IPS DF 6.9 (cell line): ENCODE data around the gene ETFA.

Experiments
- DNase-seq: peaks from one replicate; pipeline ENCODE4 v3.0.0-alpha.2; 2013; ENCODE audit warnings: low read depth, low spot score
- H3K27ac ChIP-seq: one replicate; pipeline ENCODE4 v1.5.1; 2013; ENCODE audit warnings: low read length, control low read depth
- H3K27me3 ChIP-seq: 2 replicates; pipeline ENCODE4 v1.6.1; 2013; ENCODE audit warnings: mild to moderate bottlenecking, low read length; ENCODE audit not compliant: control insufficient read depth, insufficient read depth
- H3K36me3 ChIP-seq: 2 replicates; pipeline ENCODE4 v1.6.1; 2013; ENCODE audit warnings: low read length; ENCODE audit not compliant: control insufficient read depth, insufficient read depth
- H3K4me1 ChIP-seq: 2 replicates; pipeline ENCODE4 v1.6.1; 2013; ENCODE audit warnings: low read length; ENCODE audit not compliant: control insufficient read depth, insufficient read depth
- H3K4me3 ChIP-seq: 2 replicates; pipeline ENCODE4 v1.5.1; 2013; ENCODE audit warnings: mild to moderate bottlenecking, low read length
- H3K9me3 ChIP-seq: 2 replicates; pipeline ENCODE4 v1.6.1; 2013; ENCODE audit warnings: low read length, inconsistent platforms; ENCODE audit not compliant: control insufficient read depth, insufficient read depth
- WGBS: extraction: QIAGEN DNeasy Blood & Tissue Kit; methylation state at CpG from one replicate; pipeline ENCODE4 v1.1.7; 2013; ENCODE audit warnings: mixed read lengths, missing lambda C conversion rate; ENCODE audit not compliant: insufficient read length, insufficient coverage; 5-methylcytosine and 5-hydroxymethylcytosine counted together

ETFA gene

GRCh38 chr15:76340198-76340802, 29.0 kb upstream of the ETFA start:
- no peak for DNase-seq
- Histone ChIP-seq H3K4me1 (peaks cover 19% of the 10 kb centered on the region), H3K36me3 (no peaks in the 10 kb centered on the region), H3K9me3 (no peaks in the 10 kb centered on the region), H3K27me3 (peaks cover 77% of the 10 kb centered on the region), H3K27ac (no peak overlapping the region), H3K4me3 (peak overlapping the region; percentile 3; the same call in 1 of the 2 replicates)
- WGBS = no CpG with 5 or more reads among the region's 53 CpGs

- peaks cover 73% of the 10 kb centered on the region for H3K27me3 ChIP-seq
Observed at GRCh38 chr15:76339305-76340197, 28.3 kb upstream of the ETFA start.

GRCh38 chr15:76338486-76339304, 27.4 kb upstream of the ETFA start:
- H3K27ac ChIP-seq = no peak overlapping the region
- H3K4me1 ChIP-seq = peaks cover 20% of the 10 kb centered on the region
- H3K36me3 ChIP-seq = no peaks in the 10 kb centered on the region
- WGBS = no CpG with 5 or more reads among the region's 26 CpGs
- H3K4me3 ChIP-seq = no peak overlapping the region
- DNase-seq = no peak
- no peaks in the 10 kb centered on the region for H3K9me3 ChIP-seq
- peaks cover 67% of the 10 kb centered on the region for H3K27me3 ChIP-seq

More at GRCh38 chr15:76339305-76340197, 28.3 kb upstream of the ETFA start:
- DNase-seq = no peak
- Histone ChIP-seq H3K36me3 (no peaks in the 10 kb centered on the region), H3K27ac (no peak overlapping the region), H3K4me3 (peak overlapping the region; percentile 1; the same call in 1 of the 2 replicates), H3K9me3 (no peaks in the 10 kb centered on the region), H3K4me1 (peaks cover 19% of the 10 kb centered on the region)
- WGBS = no CpG with 5 or more reads among the region's 48 CpGs

- no CpG with 5 or more reads among the region's 89 CpGs for WGBS
- Histone ChIP-seq H3K27ac (no peak overlapping the region), H3K4me3 (peak overlapping the region; percentile 11; the same call in 1 of the 2 replicates), H3K27me3 (peaks cover 59% of the 10 kb centered on the region), H3K9me3 (no peaks in the 10 kb centered on the region), H3K36me3 (no peaks in the 10 kb centered on the region), H3K4me1 (peaks cover 20% of the 10 kb centered on the region)
- DNase-seq = no peak
Observed at GRCh38 chr15:76337696-76338485, 26.6 kb upstream of the ETFA start.

GRCh38 chr15:76337059-76337695, 25.9 kb upstream of the ETFA start:
- H3K4me1 ChIP-seq = peaks cover 19% of the 10 kb centered on the region
- peaks cover 53% of the 10 kb centered on the region for H3K27me3 ChIP-seq
- no peaks in the 10 kb centered on the region for H3K9me3 ChIP-seq
- no peak overlapping the region for H3K27ac ChIP-seq
- no peak overlapping the region; the same call in 1 of the 2 replicates for H3K4me3 ChIP-seq
- H3K36me3 ChIP-seq = no peaks in the 10 kb centered on the region
- no peak for DNase-seq
- no CpG with 5 or more reads among the region's 25 CpGs for WGBS

- peak within 1 kb of the TSS; percentile 44; the same call in 1 of the 2 replicates for H3K4me3 ChIP-seq
- peaks cover 16% of the 10 kb centered on the region for H3K4me1 ChIP-seq
- no CpG with 5 or more reads among the region's 40 CpGs for WGBS
- H3K9me3 ChIP-seq = no peaks in the 10 kb centered on the region
- no peak for DNase-seq
- H3K36me3 ChIP-seq = no peaks in the 10 kb centered on the region
- peaks cover 45% of the 10 kb centered on the region for H3K27me3 ChIP-seq
- no peak within 1 kb of the TSS for H3K27ac ChIP-seq
Observed at GRCh38 chr15:76336254-76337058, 25.2 kb upstream of the ETFA start, which contains the start of gene ISL2. Gene ISL2, plus strand, starts transcription at chr15:76336773. Its CDS starts 111 bp downstream, at chr15:76336884.

- WGBS = no CpG with 5 or more reads among the region's 39 CpGs
- Histone ChIP-seq H3K4me3 (peak overlapping the region; percentile 44; the same call in 1 of the 2 replicates), H3K4me1 (peaks cover 10% of the 10 kb centered on the region), H3K27me3 (peaks cover 37% of the 10 kb centered on the region), H3K36me3 (no peaks in the 10 kb centered on the region), H3K27ac (no peak overlapping the region), H3K9me3 (no peaks in the 10 kb centered on the region)
- no peak for DNase-seq
Observed at GRCh38 chr15:76335307-76336253, 24.3 kb upstream of the ETFA start.

GRCh38 chr15:76334438-76335306, 23.4 kb upstream of the ETFA start:
- peak overlapping the region; percentile 4; the same call in 1 of the 2 replicates for H3K4me3 ChIP-seq
- H3K4me1 ChIP-seq = peaks cover 8% of the 10 kb centered on the region

More at GRCh38 chr15:76334438-76335306, 23.4 kb upstream of the ETFA start:
- no peak overlapping the region for H3K27ac ChIP-seq
- peaks cover 28% of the 10 kb centered on the region for H3K27me3 ChIP-seq
- H3K9me3 ChIP-seq = no peaks in the 10 kb centered on the region
- no peak for DNase-seq
- no peaks in the 10 kb centered on the region for H3K36me3 ChIP-seq
- no CpG with 5 or more reads among the region's 44 CpGs for WGBS
